Measurements from ENCODE around the gene TENM4.

TENM4 gene

DNA sequence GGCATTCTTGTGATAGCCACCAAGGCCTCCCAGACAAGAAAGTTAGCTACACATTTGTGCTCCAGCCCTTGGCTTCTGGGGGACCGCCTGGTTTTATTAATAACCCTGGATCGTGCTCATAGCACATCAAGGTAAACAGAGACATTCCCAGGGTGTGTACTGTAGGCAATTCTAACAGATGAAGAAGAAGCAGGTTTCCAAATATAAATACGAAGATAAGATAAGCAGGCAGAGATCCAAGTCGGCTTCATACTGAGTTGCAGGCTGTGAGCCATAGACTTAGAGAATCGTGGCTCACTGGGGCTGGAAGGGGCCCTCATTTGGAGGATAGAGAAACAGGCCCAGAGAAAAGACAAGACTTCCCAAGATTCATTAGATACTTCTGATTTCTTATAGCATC, 131.4 kb downstream of the TENM4 start:
- no peak for DNase-seq (ENCODE audit: low read depth in 2 of 2, low spot score in 1 of 2)

DNA sequence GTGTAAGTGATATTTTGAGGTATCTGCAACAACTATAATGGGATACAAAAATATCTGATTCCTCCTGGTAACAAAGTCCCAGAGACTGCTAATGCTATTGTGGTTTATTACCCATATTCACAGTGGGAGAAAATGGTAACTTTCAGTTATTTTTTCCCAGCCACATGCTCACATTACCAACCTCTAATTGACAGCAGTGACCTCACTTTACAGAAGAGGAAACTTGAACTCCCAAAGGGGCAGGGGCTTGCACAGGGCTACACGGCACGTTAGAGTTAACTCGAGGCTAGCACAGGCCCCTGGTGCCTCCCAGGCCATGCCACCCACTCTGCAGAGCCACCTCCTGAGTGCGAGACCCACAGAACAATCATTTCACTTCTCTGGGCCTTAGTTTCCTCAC, 132.4 kb downstream of the TENM4 start:
- no peak for DNase-seq (ENCODE audit: low read depth in 2 of 2, low spot score in 1 of 2)

DNA sequence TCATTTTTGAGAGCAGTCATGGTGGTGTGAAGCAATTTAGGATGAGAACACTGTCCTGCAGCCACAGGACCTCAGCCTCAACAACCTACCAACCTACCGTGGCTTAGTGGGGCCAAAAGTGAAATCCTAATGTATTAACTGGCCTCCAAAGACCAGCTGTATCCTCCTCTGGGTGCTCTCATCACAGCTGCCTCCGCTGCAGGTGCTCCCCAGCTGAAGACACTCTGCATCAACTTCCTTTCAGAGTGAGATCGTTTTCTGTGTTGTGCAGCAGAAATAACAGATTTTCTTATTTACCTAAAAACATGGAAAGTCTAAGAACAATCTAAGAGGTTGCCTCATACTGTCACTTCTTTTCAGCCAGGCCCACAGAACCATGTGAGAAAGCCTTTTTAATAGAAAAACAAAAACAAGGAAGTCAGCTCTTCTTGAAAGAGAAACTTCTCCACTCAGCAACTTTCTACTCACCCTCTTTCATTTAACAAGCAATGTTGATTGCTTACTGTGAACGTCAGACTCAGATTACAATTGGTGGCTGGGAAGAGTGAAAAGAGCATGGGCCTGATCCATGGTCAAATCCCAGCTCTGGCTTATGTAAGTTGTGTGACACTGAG, 136.1 kb downstream of the TENM4 start:
- DNase-seq (ENCODE audit: low read depth in 2 of 2, low spot score in 1 of 2) = no peak

DNA sequence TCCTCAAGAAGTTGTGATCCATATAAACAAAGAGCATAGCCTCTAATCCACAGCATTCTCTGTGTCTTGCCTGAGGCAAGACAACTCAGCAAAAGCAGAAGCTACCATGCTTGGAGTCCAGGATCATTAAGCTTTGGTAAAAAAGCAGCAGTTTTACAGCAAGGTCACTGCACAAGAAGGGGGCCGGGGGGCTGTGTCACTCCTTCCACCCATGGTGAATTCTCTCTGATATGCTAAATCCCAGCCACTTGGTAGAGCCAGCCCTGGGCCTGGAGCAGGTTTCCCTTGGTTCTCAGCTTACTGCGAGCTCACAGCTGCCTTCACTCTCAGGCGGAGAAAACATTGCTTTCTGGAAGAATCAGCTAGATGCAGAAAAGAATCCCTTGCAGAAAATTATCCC, 144.7 kb downstream of the TENM4 start:
- DNase-seq (ENCODE audit: low read depth in 2 of 2, low spot score in 1 of 2) = no peak

DNA sequence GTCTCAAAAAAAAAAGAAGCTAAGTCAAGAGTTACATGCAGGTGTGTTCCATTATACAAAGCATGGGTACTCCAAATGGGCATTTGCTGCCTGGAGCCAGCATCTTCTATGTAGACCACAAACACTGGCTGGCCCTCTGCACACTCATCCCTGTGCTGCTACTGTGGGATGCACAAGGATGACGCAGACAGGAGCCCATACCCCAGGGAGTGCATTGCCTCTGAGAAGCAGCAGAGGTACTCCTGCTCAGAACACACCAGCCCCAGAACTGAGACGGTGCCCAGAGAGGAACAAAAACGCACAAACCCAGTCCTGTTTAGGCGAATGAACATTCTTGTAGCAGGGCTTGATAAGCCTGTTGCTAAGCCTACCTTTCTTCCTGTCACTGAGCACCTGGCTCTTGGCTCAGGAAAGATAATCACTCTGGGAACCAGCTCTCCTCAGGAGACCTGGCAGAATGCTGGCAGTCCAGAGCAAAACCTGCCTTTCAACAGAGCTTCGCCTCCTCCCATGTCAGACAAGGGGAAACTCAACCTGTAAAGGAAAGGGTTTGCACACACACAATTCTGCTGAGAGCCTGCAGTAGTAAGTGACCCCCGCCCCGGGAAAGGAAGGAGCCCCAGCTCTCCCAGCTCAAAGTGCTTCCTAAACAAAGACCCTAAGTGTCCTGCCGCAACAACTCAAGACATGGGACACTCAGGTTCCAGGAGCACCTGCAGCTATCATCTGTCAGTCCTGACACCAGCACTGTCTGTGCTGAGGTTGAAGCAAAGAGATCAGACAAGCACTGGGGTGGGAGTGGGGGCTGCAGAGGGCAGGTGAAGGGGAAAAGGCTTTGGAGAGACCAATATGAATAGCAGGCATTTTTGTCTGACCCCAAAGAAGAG, 145.7 kb downstream of the TENM4 start:
- no peak for DNase-seq (ENCODE audit: low read depth in 2 of 2, low spot score in 1 of 2)

DNA sequence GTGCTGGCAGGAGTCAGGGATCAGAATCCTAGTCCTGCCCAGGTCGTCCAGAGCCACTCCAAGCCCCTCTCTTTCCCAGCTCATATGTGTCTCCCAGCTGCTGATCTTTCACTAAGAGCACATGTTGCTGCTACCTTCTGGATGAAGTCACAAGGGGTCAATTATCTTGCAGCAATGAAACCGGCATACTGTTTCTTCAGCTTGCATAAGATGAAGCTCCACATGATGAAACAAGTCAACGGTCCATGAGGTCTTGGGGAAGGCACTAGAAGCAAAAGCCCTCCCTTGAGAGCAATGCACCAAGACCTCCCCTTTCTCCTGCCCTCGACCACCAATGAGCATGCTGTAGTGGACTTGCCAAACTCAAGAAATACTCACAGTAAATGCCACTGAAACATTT, 148.9 kb downstream of the TENM4 start:
- DNase-seq (ENCODE audit: low read depth in 2 of 2, low spot score in 1 of 2) = no peak

DNA sequence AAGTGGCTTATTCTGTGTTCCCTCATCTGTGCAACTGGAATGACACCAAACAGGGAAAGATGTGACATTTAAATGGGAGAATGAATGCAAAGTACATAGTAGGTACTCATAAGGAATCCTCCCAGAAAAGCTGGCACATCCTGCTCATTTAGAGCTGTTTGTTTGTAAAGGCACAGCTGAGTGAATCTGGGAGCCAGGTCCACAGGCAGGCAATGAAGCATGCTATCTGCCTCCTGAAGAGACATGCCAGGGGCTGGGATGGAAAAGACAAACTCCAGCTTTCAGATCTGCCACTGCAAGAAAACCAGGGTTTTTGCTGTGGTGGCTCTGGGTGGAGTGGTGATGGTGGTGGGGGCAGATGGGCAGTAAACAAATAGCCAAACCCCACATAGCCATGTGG, 150.1 kb downstream of the TENM4 start:
- DNase-seq (ENCODE audit: low read depth in 2 of 2, low spot score in 1 of 2) = no peak

DNA sequence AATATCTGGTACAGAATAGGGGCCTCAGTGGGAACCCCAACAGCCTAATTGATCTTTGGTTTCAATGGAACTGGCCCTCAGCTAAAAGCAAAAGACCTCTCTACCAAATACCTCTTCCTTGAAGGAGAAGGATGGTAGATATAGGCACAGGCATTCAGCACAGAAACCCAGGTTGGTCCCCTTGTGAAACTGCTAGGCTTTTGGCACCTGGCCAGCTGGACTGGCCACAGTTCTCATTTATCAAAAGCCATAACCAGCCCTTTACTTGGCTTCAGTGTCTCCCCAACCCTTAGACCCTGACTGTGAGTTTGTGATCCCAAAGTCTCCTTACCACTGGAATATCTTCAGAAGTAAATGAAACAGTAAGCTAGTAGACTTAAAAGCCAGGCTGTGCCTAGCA, 152.9 kb downstream of the TENM4 start:
- DNase-seq (ENCODE audit: low read depth in 2 of 2, low spot score in 1 of 2) = no peak

DNA sequence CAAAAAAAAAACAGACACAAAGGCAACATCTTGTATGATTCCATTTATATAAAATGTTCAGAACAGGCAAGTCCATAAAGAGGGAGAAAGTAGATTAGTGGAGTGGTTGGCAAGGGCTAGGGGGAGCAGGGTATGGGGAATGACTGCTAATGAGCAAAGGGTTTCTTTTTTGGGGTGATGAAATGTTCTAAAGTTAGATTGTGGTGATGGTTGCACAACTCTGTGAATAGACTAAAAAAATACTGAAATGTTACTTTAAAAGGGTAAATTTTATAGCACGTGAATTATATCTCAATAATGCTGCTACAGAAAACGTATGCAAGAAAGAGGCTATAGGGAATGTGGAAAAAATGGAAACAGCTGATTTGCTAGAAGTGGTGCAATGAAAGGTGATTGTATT, 155.1 kb downstream of the TENM4 start:
- DNase-seq (ENCODE audit: low read depth in 2 of 2, low spot score in 1 of 2) = no peak

DNA sequence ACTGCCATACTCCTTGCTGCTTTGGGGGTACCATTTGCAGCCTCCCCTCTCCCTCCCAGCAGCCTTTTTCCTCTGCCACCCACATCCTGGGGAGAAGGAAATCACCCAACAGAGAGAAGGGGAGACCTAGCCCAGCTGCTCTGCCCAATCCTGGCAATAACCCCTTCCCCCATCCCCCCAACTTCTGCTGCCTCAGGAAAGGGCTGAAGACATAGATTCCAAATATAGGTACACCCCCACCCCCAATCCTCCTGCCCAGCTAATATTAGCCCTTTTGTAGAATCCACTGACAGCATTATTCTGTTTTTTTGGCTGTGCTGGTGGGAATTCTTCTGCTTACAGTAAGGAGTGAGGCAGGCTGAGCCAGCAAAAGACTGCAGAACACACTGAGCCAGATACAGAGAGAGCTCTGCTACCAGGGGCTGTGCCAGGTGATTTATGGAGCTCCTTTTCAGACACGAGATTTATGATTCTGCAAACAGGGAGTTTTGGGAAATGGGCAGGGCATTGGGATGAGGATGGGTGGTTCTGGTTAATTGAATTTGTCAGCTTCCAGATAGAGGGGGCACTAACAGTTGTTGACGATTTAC, 164.0 kb downstream of the TENM4 start:
- DNase-seq (ENCODE audit: low read depth in 2 of 2, low spot score in 1 of 2) = no peak

DNA sequence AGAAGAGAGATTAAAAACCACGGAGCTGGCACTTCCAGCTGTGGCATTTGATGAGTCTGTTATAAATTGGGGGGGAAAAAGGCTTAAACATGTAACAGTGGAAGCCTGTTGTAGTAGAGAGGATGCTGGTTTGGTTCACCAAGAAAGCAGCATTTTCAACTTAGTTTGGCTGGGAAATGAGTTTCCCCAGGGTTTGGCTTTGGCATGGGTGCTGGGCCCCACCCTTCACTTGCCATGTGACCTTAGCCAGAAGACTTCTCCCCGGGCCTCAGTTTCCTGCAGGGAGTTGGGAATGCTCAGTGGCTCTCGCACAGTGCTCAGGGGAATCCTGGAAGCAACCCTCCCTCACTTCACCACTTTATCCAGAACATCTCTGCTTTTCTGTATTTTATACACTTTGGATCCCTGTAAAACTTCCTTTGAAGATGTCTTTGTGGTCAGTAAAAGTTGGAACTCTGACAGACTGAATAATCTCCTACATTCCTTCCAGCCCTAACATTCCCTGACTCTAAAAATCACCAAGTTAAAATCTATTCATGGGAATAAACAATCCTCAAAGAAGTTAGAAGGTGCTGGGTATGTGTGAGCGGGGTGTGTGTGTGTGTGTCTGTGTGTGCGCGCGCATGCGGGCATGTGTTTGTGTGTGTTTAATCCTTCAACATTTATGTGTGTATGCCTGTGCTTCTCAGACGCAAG, 166.0 kb downstream of the TENM4 start:
- DNase-seq (ENCODE audit: low read depth in 2 of 2, low spot score in 1 of 2) = no peak

DNA sequence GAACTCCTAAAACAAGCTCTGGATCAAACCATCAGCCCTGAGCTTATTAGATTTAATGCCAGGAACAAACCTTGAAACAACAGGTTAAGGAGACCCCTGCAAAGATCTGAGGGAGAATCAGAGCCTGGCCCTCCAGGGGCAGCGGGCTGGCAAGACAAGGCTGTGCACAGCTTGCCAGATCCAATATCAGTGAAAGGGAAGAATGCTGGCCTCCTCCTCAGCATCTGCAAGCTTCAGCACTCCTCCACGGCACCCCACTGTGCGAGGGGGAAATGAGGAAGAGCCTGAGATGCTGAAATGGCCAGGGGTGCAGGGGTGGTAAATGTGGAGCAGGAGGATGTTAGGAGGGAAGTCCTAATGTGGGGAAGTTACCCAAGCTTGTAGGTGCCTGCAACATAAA, 167.0 kb downstream of the TENM4 start:
- no peak for DNase-seq (ENCODE audit: low read depth in 2 of 2, low spot score in 1 of 2)

DNA sequence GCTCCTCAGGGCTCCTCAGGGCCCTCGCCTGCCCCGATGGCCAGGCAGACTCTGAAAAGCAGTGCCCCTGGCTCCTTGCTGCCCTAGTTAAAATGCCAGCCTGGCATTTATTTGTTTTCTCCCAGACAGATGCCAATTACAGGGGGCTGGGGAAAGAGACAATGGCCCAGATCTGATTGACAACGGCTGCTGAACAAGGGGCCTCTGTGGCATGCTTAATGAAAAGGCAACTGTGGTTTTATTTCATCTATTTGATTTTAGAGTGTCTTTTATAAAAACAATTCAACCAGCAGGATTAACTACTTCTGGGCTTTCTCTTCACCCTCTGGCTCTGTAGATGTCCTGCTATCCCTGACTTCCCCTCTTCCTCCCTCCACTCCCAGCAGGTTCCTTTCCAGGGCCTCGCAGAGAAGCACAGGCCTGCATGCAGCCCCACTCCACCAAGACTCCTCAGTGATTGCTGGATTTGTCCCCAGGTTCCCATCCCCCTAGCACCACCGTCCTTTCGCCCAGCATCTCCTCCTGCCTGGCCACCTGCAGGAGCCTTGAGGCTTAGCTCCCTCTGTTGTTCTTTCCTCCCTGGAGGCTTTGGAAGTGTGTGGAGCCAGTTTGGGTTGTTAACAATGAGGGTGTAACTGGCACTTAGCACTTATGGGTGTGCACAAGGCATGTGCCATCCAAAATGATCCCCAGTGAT, 171.1 kb downstream of the TENM4 start:
- DNase-seq (ENCODE audit: low read depth in 2 of 2, low spot score in 1 of 2) = no peak

DNA sequence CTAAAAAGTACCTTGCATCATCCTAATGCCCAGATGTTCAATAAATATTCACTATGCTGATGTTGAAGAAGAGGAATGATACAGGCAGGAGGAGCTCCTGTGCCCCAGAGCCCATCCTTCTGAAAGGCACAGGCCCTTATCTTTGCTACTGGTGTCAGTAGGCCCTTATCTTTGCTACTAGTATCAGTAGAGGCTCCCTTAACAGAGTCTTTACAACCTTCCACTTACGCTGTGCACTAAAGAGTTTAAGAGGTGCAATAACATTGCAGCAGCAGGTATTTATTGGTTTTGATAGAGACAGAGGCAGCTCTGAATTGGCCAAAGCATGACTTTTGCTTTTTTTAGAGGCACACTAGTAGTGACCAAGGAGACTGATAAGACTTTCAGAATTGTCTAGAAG, 174.4 kb downstream of the TENM4 start:
- no peak for DNase-seq (ENCODE audit: low read depth in 2 of 2, low spot score in 1 of 2)

DNA sequence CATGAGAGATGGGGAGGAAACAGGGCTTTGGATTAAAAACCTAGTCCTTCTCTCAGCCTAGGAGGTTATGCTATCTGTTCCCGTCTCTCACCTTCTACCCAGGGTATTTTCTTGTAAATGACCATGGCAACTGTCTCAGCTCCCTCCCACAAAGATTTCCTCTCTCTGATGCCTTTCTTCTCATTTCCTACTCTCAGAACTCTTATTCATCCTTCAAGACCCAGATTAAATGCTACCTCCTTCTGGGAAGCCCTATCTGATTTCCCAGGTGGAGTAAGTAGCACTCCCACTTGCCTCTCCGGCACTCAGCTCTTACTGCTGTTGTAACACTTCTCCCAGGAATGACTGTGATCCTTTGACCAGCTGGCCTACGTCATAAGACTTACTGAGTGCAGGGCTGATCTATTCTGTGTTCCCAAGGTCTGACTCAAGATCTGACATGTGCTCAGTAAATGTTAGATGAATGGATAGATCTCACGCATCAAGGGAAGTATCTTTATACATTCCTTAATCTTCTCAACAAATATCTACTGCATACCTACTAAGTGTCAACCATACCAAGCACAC, 175.0 kb downstream of the TENM4 start:
- no peak for DNase-seq (ENCODE audit: low read depth in 2 of 2, low spot score in 1 of 2)

DNA sequence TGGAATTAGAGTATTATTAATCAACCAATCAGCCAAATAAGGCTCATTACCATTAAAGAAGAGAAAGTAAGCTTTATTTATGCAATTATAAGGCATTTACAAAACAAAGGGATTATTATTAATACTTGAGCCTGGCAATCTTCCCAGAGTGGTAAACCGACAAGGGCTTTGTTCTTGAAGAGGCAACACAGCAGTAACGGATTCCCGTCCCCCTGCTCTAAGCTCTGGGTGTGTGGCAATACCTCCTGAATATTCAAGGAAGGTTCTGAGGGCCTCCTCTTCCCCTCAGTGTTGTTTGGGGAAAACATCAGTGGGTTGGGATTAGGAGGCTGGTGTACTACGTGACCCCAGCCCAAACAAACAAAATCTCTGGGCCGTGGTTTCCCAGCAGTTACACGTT, 176.5 kb downstream of the TENM4 start:
- no peak for DNase-seq (ENCODE audit: low read depth in 2 of 2, low spot score in 1 of 2)

DNA sequence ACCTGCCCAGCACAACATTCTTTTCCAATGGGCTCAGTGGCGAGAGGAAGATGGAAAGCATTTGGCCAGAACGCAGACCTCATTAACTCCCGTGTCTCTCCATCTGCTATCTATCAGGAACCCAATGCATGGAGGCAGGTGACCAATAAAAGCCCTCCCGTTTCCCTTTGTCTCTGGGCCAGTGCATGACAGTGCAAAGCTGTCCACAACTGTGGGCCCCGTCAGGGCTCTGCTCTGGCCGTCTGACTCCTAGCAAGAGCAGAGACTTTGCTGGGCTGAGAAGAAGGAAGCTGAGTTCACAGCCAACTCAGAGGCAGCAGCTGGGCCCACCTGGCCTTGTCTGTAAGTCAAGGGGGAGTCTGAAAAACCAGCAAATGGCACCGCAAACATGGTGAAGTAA, 177.8 kb downstream of the TENM4 start:
- no peak for DNase-seq (ENCODE audit: low read depth in 2 of 2, low spot score in 1 of 2)

DNA sequence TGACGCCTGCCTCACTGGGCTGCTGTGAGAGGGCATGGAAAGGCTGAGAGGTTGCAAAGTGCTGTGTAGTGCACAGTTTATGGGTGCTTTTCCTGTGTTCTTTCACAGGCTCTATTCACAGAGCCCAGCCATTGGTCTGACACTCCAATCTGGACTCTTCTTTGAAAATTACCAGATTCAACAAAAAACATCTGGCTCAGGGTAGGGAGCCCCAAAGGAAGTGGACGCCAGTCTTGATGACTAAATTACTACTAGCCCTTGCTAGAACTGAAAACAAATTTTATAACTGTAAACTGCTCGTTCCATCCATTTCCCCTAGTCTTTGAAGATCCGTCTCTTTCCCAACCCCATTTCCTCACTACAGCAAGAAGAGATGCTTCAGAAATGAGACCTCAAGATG, 178.6 kb downstream of the TENM4 start:
- DNase-seq (ENCODE audit: low read depth in 2 of 2, low spot score in 1 of 2) = no peak

DNA sequence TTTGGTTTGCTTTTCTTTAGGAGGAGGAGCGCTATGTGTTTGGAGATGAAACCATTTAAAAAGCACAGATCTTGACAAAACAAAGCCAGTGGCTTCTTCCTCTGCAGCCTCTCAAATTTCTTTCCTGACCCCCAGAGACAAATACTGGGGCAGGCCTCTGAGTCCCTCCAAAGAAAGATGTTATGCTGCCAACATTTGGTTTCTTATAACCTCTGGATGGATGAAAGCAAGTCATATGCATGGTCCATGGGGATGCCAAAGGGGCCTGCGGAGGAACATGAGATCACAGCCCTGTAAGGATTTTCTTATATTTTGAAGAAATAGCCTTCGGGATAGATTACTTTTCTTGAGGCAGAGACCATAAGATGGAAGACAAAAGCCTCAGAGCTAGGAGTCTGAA, 179.1 kb downstream of the TENM4 start:
- DNase-seq (ENCODE audit: low read depth in 2 of 2, low spot score in 1 of 2) = no peak

DNA sequence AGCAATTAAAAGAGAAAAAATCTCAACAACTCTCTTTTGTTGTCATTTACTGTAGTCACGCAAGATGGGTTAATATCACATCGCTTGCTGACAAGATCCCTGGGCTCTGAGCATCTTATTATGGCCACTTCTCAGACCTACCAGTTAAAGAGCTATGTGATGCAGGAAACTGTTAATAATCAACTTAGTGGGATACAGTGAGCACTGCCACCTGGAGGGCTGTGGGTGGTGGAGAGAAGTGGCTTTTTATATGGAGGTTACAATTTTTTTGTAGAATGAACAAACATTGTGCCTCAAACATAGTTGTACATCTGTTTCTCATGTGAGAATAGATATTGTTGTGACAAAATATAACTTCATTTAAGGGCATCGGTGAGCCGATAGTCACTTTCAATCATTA, 181.0 kb downstream of the TENM4 start:
- no peak for DNase-seq (ENCODE audit: low read depth in 2 of 2, low spot score in 1 of 2)

DNA sequence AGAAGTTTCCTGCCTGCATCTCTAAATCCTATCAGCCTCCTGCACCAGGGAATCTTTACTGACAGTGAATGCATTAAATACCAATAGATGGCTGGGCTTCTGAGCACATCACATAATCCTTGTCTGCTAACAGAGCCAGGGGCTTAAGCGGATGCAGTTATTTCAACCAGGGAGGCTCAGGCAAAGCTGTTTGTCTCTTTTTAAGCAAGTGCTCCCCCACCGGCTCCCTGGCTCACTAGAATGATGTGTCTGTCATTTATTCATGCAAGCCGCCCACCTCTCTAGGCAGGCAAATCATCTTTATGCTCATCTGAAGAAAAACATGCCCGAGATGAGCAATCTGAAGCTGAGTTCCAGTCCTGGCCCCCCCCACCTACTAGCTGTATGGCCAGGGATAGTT, 182.3 kb downstream of the TENM4 start:
- no peak for DNase-seq (ENCODE audit: low read depth in 2 of 2, low spot score in 1 of 2)

All from stimulated activated CD8-positive, alpha-beta memory T cell treated with anti-CD3 and anti-CD28 coated beads, Interleukin-4, amount 100 ng/mL, for 1 hour (primary cell).